ENCODE measurements around the gene RUNX1. TPM values are rescaled to one million over a fixed set of nuclear protein-coding genes. Genes with fewer than 3 reads are reported as not detected.

RUNX1 gene
- total RNA-seq, 4 donors from 2014 or later, result 2.9 to 18.7 (median 7.7) TPM

- no peaks in the 10 kb centered on the region for H3K9me3 ChIP-seq
- no peak overlapping the region for H3K4me3 ChIP-seq (replicated peaks in 1 of 3)
- H3K27me3 ChIP-seq, result no peaks in the 10 kb centered on the region
- WGBS, 2 donors, result 92 to 98% methylated on average over 4 of the region's 4 CpGs
- TF ChIP-seq POLR2A (IDR thresholded peaks at IDR 0.05) (no peak), CTCF (IDR thresholded peaks at IDR 0.05) (no peak)
- no peak overlapping the region for H3K27ac ChIP-seq
- no peaks in the 10 kb centered on the region for H3K4me1 ChIP-seq
- DNase-seq, result no peak
- no peaks in the 10 kb centered on the region for H3K36me3 ChIP-seq
- intact Hi-C loops (cut with DNase I), result no loop called here
Observed at GRCh38 chr21:34992180-34992579, 56.9 kb downstream of the RUNX1 start.

- intact Hi-C loops (cut with DNase I), result no loop called here
- H3K36me3 ChIP-seq, result no peaks in the 10 kb centered on the region
- H3K27ac ChIP-seq, result no peak overlapping the region
- no peaks in the 10 kb centered on the region for H3K27me3 ChIP-seq
- WGBS, 2 donors, result 80 to 82% methylated on average over 10 of the region's 10 CpGs
- no peaks in the 10 kb centered on the region for H3K4me1 ChIP-seq
- TF ChIP-seq CTCF (IDR thresholded peaks at IDR 0.05), result no peak
- TF ChIP-seq POLR2A (IDR thresholded peaks at IDR 0.05), result no peak
- H3K4me3 ChIP-seq (replicated peaks in 1 of 3), result no peak overlapping the region
- no peak for DNase-seq
- H3K9me3 ChIP-seq, result no peaks in the 10 kb centered on the region
Observed at GRCh38 chr21:34991366-34991957, 57.6 kb downstream of the RUNX1 start.

- H3K27me3 ChIP-seq, result no peaks in the 10 kb centered on the region
- TF ChIP-seq POLR2A (IDR thresholded peaks at IDR 0.05), result no peak
- TF ChIP-seq CTCF (IDR thresholded peaks at IDR 0.05), result no peak
- H3K36me3 ChIP-seq, result no peaks in the 10 kb centered on the region
- H3K4me1 ChIP-seq, result no peaks in the 10 kb centered on the region
- no peaks in the 10 kb centered on the region for H3K9me3 ChIP-seq
- no peak overlapping the region for H3K27ac ChIP-seq
- DNase-seq, result no peak
- 95% methylated on average over 8 of the region's 8 CpGs for WGBS, 2 donors
- H3K4me3 ChIP-seq (replicated peaks in 1 of 3), result no peak overlapping the region
- intact Hi-C loops (cut with DNase I), result no loop called here
Observed at GRCh38 chr21:34990842-34991241, 58.3 kb downstream of the RUNX1 start.

- no peak for DNase-seq
- no peak overlapping the region for H3K4me3 ChIP-seq (replicated peaks in 1 of 3)
- no peak for TF ChIP-seq CTCF (IDR thresholded peaks at IDR 0.05)
- no peak for TF ChIP-seq POLR2A (IDR thresholded peaks at IDR 0.05)
- no peaks in the 10 kb centered on the region for H3K27me3 ChIP-seq
- 78 to 81% methylated on average over 6 of the region's 6 CpGs for WGBS, 2 donors
- no peaks in the 10 kb centered on the region for H3K9me3 ChIP-seq
- no peaks in the 10 kb centered on the region for H3K36me3 ChIP-seq
- intact Hi-C loops (cut with DNase I), result no loop called here
- no peaks in the 10 kb centered on the region for H3K4me1 ChIP-seq
- no peak overlapping the region for H3K27ac ChIP-seq
Observed at GRCh38 chr21:34989337-34990151, 59.6 kb downstream of the RUNX1 start.

- Histone ChIP-seq H3K4me3 (replicated peaks in 1 of 3) (no peak overlapping the region), H3K36me3 (no peaks in the 10 kb centered on the region), H3K9me3 (no peaks in the 10 kb centered on the region), H3K4me1 (no peaks in the 10 kb centered on the region), H3K27me3 (no peaks in the 10 kb centered on the region), H3K27ac (no peak overlapping the region)
- TF ChIP-seq POLR2A (IDR thresholded peaks at IDR 0.05) (no peak), CTCF (IDR thresholded peaks at IDR 0.05) (no peak)
- intact Hi-C loops (cut with DNase I), result no loop called here
- WGBS, 2 donors, result 93 to 100% methylated on average over 2 of the region's 2 CpGs
- no peak for DNase-seq
Observed at GRCh38 chr21:34988625-34989024, 60.5 kb downstream of the RUNX1 start.
